DOHH2 (cell line): ENCODE measurements around the gene ARHGAP29.

Experiments
- CTCF ChIP-seq: fragments of 200-600 bp; sonication (generic); IDR thresholded peaks from one replicate; pipeline ENCODE4 v1.5.1; 2014; ENCODE audit warnings: antibody characterized with exemption, mild to moderate bottlenecking, low read depth, low read length; ENCODE audit not compliant: poor library complexity, severe bottlenecking
- EZH2phosphoT487 ChIP-seq: fragments of 200-600 bp; sonication (generic); IDR thresholded peaks from 2 replicates; pipeline ENCODE4 v1.6.1; 2017; ENCODE audit warnings: borderline replicate concordance, mild to moderate bottlenecking, antibody characterized with exemption, low read length, moderate library complexity, mixed read lengths

- TF ChIP-seq CTCF: no peak
- TF ChIP-seq EZH2phosphoT487: no peak
These were observed 105.3 kb downstream of the ARHGAP29 start for GRCh38 chr1:94132111-94132510.
